Activated CD4-positive, CD25-positive, alpha-beta regulatory T cell (primary cell): ENCODE data around the gene TBC1D4.
"Not testable (repeated sequence)": the region's sequence is repeated elsewhere in the genome, so short reads cannot be mapped to it uniquely, and the experiment has no call there.

Experiments
- DNase-seq, 4 experiments: peaks; one replicate each; lab custom pipeline; 2025; lab: John Stamatoyannopoulos, UW

The TBC1D4 gene

GRCh38 chr13:75445717-75446499 is 36.1 kb downstream of the TBC1D4 start:
- no peak for DNase-seq

GRCh38 chr13:75444016-75444415 is 38.0 kb downstream of the TBC1D4 start:
- no peak for DNase-seq

- no peak for DNase-seq
These were observed 38.5 kb downstream of the TBC1D4 start for GRCh38 chr13:75443356-75443958.

GRCh38 chr13:75442736-75443234 is 39.2 kb downstream of the TBC1D4 start:
- DNase-seq = no peak

GRCh38 chr13:75440100-75440499 is 41.9 kb downstream of the TBC1D4 start:
- DNase-seq = no peak

GRCh38 chr13:75437582-75438318 is 44.2 kb downstream of the TBC1D4 start:
- no peak for DNase-seq

- DNase-seq = not testable (repeated sequence)
These were observed 47.8 kb downstream of the TBC1D4 start for GRCh38 chr13:75434126-75434525.

- DNase-seq = no peak
These were observed 49.1 kb downstream of the TBC1D4 start for GRCh38 chr13:75432811-75433244.

- no peak for DNase-seq
These were observed 49.9 kb downstream of the TBC1D4 start for GRCh38 chr13:75432045-75432444.

- DNase-seq = no peak
These were observed 51.3 kb downstream of the TBC1D4 start for GRCh38 chr13:75430436-75431209.

- no peak for DNase-seq
These were observed 55.5 kb downstream of the TBC1D4 start for GRCh38 chr13:75426421-75426820.

- DNase-seq = no peak
These were observed 56.6 kb downstream of the TBC1D4 start for GRCh38 chr13:75425216-75426009.

- no peak for DNase-seq
These were observed 58.0 kb downstream of the TBC1D4 start for GRCh38 chr13:75423946-75424345.

- DNase-seq = no peak
These were observed 59.9 kb downstream of the TBC1D4 start for GRCh38 chr13:75422028-75422427.

- DNase-seq = no peak
These were observed 60.8 kb downstream of the TBC1D4 start for GRCh38 chr13:75421133-75421532.

GRCh38 chr13:75419656-75420055 is 62.3 kb downstream of the TBC1D4 start:
- no peak for DNase-seq

GRCh38 chr13:75418997-75419396 is 63.0 kb downstream of the TBC1D4 start:
- no peak for DNase-seq

GRCh38 chr13:75418186-75418843 is 63.7 kb downstream of the TBC1D4 start:
- no peak for DNase-seq

- no peak for DNase-seq
These were observed 64.3 kb downstream of the TBC1D4 start for GRCh38 chr13:75417656-75418055.

- DNase-seq = no peak
These were observed 65.0 kb downstream of the TBC1D4 start for GRCh38 chr13:75417012-75417384.
